K562 (cell line): ENCODE results near the gene DHX8. TPM values are rescaled to one million over a fixed set of nuclear protein-coding genes. Genes with fewer than 3 reads are reported as not detected.

Experiments used
- ARID1B ChIP-seq: fragments of 450-650 bp; IDR thresholded peaks from 2 replicates; pipeline ENCODE4 v1.6.1; 2016; ENCODE audit warnings: antibody characterized with exemption, mild to moderate bottlenecking, inconsistent platforms
- FOSL1 ChIP-seq: fragments of 200-800 bp; sonication (Bioruptor generic); conservative IDR thresholded peaks from 2 replicates; pipeline ENCODE4 v1.6.1; 2016; ENCODE audit warnings: missing genetic modification characterization, missing compliant biosample characterization
- FOXA1 ChIP-seq: fragments of 450-650 bp; IDR thresholded peaks from 2 replicates; pipeline ENCODE4 v1.6.1; 2016; ENCODE audit warnings: mild to moderate bottlenecking, borderline replicate concordance
- MGA ChIP-seq: fragments of 450-650 bp; IDR thresholded peaks from 2 replicates; pipeline ENCODE4 v1.6.1; 2016; ENCODE audit warnings: mild to moderate bottlenecking, moderate library complexity
- RBM39 ChIP-seq: fragments of 200-400 bp; formaldehyde crosslinking; optimal IDR thresholded peaks from 2 replicates; pipeline ENCODE3; 2018; ENCODE audit warnings: low read depth, low read length
- SIN3A ChIP-seq, 2 experiments: fragments of 150-350 bp in 1 of 2; IDR thresholded peaks; 2 replicates each; pipeline ENCODE4 v1.6.1; 2011 to 2016; ENCODE audit warnings: borderline replicate concordance in 2 of 2, low read depth in 2 of 2, low read length in 2 of 2, mild to moderate bottlenecking in 2 of 2, moderate library complexity in 2 of 2; ENCODE audit not compliant: control insufficient read depth in 1 of 2
- TAF7 ChIP-seq: fragments of 450-650 bp; IDR thresholded peaks from 2 replicates; pipeline ENCODE4 v1.6.1; 2016; ENCODE audit warnings: missing genetic modification characterization, missing compliant biosample characterization
- TFAP4 ChIP-seq: sonication (generic); formaldehyde crosslinking; IDR thresholded peaks from 2 replicates; pipeline ENCODE4 v1.8.0; 2022; ENCODE audit warnings: missing genetic modification reagents, mild to moderate bottlenecking, moderate library complexity, borderline replicate concordance
- THRA ChIP-seq: fragments of 450-650 bp; IDR thresholded peaks from 2 replicates; pipeline ENCODE4 v1.6.1; 2017; ENCODE audit warnings: mild to moderate bottlenecking, moderate library complexity
- TRIM24 ChIP-seq, 2 experiments: fragments of 450-650 bp; IDR thresholded peaks; 2 replicates each; pipeline ENCODE4 v1.6.1; 2016
- polyA plus RNA-seq, 8 experiments: library from polyadenylated mRNA; depleted of rRNA in 4 of 8; stranded (reverse) in 5 of 8; unstranded in 3 of 8; fragments of >200 nt; fragmentation: Nextera tagmentation in 2 of 8; fragmentation: Illumina TruSeq in 1 of 8; extraction: Ambion mirVana in 2 of 8; extraction: Trizol in 1 of 8; gene quantifications; 2 replicates each; pipeline versions ENCODE4 v1.2.1 to v1.2.3, GENCODE V29; 2011 to 2014; ENCODE audit warnings: inconsistent platforms in 1 of 8, missing spikeins in 1 of 8
- total RNA-seq, 7 experiments: library from RNA; depleted of rRNA in 6 of 7; stranded (reverse); fragments of >200 nt in 6 of 7; fragmentation: Illumina TruSeq in 2 of 7; extraction: Trizol in 2 of 7; gene quantifications; 2 replicates each; pipeline versions ENCODE4 v1.2.1 to v1.2.3, GENCODE V29; 2011 to 2021; ENCODE audit warnings: low replicate concordance in 1 of 7
- TF ChIP-seq, protein P1 (sequence below): sonication (generic); formaldehyde crosslinking; IDR thresholded peaks from 2 replicates; pipeline ENCODE4 v1.8.1; 2022; ENCODE audit warnings: missing genetic modification reagents

The DHX8 gene
- total and polyA plus RNA-seq, 9 of the 15 experiments (the other 6 are each of a cell fraction or from before 2014, with no cell fraction given): 16.7 to 42.5 (median 25.6) TPM

DNA sequence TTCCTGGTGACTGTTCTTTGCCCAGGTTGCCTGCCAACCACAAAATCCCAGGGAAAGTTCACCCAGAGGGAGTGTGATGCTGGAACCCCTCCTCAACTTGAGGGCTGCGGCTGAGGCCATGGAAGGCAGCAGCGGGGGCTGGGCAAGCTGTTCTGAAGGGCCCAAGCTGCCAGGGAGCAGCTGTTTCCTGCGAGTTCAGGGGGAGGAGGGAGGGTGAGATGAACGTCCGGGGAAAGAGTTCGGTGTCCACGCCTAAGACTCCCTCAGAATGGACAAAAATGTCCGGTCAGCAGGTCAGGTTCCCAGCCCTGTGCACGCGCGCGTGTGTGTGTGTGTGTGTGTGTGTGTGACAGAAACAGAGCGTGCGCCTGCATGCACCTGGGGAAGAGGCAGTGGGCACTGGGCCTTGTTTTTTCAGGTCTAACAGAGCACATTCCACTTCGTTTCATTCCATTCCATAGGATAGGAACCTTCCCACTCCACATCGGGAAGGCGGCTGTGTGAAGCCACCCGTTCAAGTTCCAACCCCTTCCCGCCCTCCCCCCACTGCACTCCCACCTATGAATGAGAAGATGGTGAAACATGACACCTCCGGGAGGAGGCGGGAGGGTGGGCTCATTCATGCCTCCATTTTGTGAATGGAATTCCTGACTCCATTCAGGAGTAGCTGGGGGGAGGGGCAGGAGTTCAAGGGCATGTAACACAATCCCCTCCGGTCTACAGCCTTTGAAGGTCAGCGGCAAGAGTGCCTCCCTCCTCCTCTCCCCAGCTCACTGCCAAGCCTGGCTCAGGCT is 46.7 kb downstream of the DHX8 start (continued):
- TF ChIP-seq TFAP4 (CRISPR knock-in tag): peak; percentile 93
- TF ChIP-seq TRIM24 (IDR thresholded peaks at IDR 0.05): peak in 1 of 2 experiments; percentile 33; a peak in 1 of 4 replicates
- no peak for TF ChIP-seq FOXA1
- TF ChIP-seq FOSL1: 0 out of 2 replicates have a peak, but pooled peaks have one; percentile 12
- no peak for TF ChIP-seq THRA
- TF ChIP-seq TAF7 (tag): peak; percentile 56; the same call in 1 of the 2 replicates
- TF ChIP-seq RBM39: peak; percentile 17
- TF ChIP-seq, protein P1, sequence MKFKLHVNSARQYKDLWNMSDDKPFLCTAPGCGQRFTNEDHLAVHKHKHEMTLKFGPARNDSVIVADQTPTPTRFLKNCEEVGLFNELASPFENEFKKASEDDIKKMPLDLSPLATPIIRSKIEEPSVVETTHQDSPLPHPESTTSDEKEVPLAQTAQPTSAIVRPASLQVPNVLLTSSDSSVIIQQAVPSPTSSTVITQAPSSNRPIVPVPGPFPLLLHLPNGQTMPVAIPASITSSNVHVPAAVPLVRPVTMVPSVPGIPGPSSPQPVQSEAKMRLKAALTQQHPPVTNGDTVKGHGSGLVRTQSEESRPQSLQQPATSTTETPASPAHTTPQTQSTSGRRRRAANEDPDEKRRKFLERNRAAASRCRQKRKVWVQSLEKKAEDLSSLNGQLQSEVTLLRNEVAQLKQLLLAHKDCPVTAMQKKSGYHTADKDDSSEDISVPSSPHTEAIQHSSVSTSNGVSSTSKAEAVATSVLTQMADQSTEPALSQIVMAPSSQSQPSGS (CRISPR knock-in tag): no peak
- peak; percentile 55; the same call in 1 of the 2 replicates for TF ChIP-seq MGA
- TF ChIP-seq ARID1B: peak; percentile 59
- TF ChIP-seq SIN3A (IDR thresholded peaks at IDR 0.05; ENCODE audit: borderline replicate concordance in 2 of 2, control insufficient read depth in 1 of 2, low read depth in 2 of 2, low read length in 2 of 2): 0 out of 4 replicates have a peak, but pooled peaks of 1 of the 2 experiments have one; percentile 35
